ACC112 (cell line): Measurements from ENCODE around the gene TBX10.

Experiments
- H2AFZ ChIP-seq: fragments of 200-600 bp; sonication (generic); one replicate; pipeline ENCODE4 v1.6.0; 2017; ENCODE audit warnings: antibody characterized with exemption, low read length; ENCODE audit not compliant: unreplicated experiment
- H3K27ac ChIP-seq: fragments of 200-600 bp; sonication (generic); 2 replicates; pipeline ENCODE4 v1.5.1; 2014; ENCODE audit warnings: low read depth, mild to moderate bottlenecking, antibody characterized with exemption, low read length, moderate library complexity
- H3K27me3 ChIP-seq: fragments of 200-600 bp; sonication (generic); 2 replicates; pipeline ENCODE4 v1.6.1; 2014; ENCODE audit warnings: mild to moderate bottlenecking, antibody characterized with exemption, low read length, moderate library complexity, mixed read lengths; ENCODE audit not compliant: insufficient read depth
- H3K36me3 ChIP-seq: fragments of 200-600 bp; sonication (generic); 2 replicates; pipeline ENCODE4 v1.6.1; 2016; ENCODE audit warnings: mild to moderate bottlenecking, antibody characterized with exemption, low read length, moderate library complexity, mixed read lengths; ENCODE audit not compliant: insufficient read depth
- H3K4me1 ChIP-seq: fragments of 200-600 bp; sonication (generic); one replicate; pipeline ENCODE4 v1.6.1; 2016; ENCODE audit warnings: low read length, mixed read lengths; ENCODE audit not compliant: insufficient read depth, unreplicated experiment, control insufficient read depth
- H3K4me3 ChIP-seq: fragments of 200-600 bp; sonication (generic); 2 replicates; pipeline ENCODE4 v1.5.1; 2014; ENCODE audit warnings: mild to moderate bottlenecking, low read depth, low read length
- H3K79me2 ChIP-seq: fragments of 200-600 bp; sonication (generic); one replicate; pipeline ENCODE4 v1.6.0; 2016; ENCODE audit warnings: low read length; ENCODE audit not compliant: control insufficient read depth, unreplicated experiment, insufficient read depth

The TBX10 gene

DNA sequence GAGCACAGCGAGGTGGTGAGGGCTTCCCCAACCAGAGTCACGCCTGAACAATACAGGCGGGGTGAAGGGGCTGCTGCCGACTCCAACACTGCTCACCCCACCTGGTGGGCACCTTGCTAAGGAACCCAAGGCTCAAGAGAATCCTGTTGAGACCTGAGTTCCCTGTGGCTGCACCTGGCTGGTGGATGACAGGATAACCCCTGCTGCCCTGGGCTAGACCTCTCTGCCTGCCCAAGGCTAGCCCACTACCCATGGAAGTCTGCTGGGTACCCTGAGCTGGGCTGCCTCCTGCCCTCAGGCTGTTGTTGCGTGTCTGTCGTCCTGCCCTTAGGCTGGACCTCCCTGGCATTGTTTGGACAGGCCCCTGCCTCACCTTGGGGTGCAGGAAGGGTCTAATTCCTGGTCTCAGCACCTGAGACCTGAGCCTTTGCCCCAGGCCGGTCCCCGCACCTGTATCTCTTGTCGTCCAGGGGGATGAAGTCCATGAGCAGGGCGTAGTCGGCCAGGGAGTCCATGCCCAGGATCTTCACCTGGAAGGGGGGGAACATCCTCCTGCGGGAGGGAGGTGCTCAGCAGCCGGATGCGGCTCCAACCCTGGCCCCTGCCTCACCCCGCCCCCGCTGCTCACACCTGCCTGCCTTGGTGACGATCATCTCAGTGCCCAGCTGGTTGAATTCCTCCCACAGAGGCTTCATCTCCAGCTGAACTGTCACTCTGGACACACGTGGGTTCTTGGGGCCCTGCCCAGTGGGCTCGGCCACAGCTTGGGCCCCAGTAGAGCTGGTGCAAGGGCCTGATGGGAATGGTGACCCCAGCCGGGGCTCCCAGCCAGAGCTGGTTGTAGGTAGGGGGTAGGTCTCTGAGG is 5.0 kb downstream of the TBX10 start:
- Histone ChIP-seq H3K27ac (no peak overlapping the region), H3K36me3 (no peaks in the 10 kb centered on the region), H2AFZ (no peak overlapping the region), H3K4me1 (peaks cover 4% of the 10 kb centered on the region), H3K27me3 (peaks cover 2% of the 10 kb centered on the region), H3K4me3 (no peak overlapping the region), H3K79me2 (no peaks in the 10 kb centered on the region)

GRCh38 chr11:67633758-67634365 is 5.7 kb downstream of the TBX10 start:
- Histone ChIP-seq H3K4me3 (no peak overlapping the region), H3K4me1 (peaks cover 4% of the 10 kb centered on the region), H3K36me3 (no peaks in the 10 kb centered on the region), H3K79me2 (no peaks in the 10 kb centered on the region), H2AFZ (no peak overlapping the region), H3K27me3 (no peaks in the 10 kb centered on the region; the same call in 1 of the 2 replicates), H3K27ac (no peak overlapping the region)

- no peaks in the 10 kb centered on the region for H3K79me2 ChIP-seq
- H3K27me3 ChIP-seq: no peaks in the 10 kb centered on the region
- no peaks in the 10 kb centered on the region for H3K36me3 ChIP-seq
- no peak overlapping the region for H2AFZ ChIP-seq
- no peak overlapping the region for H3K4me3 ChIP-seq
- H3K4me1 ChIP-seq: peaks cover 4% of the 10 kb centered on the region
- H3K27ac ChIP-seq: no peak overlapping the region
Measured at GRCh38 chr11:67632982-67633755, 6.4 kb downstream of the TBX10 start.

DNA sequence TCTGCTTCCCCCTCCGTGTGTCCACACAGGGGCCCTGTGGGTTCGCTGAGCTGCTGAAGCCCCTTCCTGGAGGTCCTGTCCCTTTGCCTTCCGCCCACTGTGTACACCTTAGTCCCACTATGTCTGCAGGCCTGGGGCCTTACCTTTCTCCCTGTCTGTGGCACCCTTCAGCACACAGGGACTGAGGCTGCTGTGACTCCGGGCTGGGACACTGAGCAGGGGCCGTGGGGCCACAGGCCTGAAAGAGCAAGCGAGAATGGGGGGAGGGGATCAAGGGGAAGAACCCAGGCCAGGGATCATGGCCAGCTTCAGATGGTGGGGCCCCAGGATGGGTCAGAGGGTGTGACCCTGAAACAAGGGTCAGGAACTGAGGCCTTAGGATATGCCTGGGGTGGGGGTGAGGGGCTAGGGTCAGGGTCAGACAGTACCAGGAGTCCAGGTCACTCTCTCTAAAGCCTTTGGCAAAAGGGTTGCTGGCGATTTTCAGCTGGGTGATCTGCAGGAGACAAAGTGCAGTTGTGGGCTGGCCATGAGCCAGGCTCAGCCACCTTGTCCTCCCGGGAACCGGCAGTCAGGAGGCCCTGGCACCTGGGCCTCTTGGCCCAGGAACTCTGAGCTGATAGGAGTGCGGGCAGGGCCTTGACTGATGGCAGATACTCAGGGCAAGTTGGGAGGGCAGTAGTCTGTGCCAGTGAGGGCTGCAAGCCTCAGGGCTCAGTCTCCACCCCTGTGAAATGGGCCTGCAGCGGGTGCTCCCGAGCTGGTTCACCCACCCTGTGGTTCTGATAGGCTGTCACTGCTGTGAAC is 7.2 kb downstream of the TBX10 start:
- no peaks in the 10 kb centered on the region for H3K36me3 ChIP-seq
- no peaks in the 10 kb centered on the region for H3K27me3 ChIP-seq
- no peak overlapping the region for H3K27ac ChIP-seq
- H3K79me2 ChIP-seq: no peaks in the 10 kb centered on the region
- no peak overlapping the region for H3K4me3 ChIP-seq
- H3K4me1 ChIP-seq: peaks cover 4% of the 10 kb centered on the region
- no peak overlapping the region for H2AFZ ChIP-seq

DNA sequence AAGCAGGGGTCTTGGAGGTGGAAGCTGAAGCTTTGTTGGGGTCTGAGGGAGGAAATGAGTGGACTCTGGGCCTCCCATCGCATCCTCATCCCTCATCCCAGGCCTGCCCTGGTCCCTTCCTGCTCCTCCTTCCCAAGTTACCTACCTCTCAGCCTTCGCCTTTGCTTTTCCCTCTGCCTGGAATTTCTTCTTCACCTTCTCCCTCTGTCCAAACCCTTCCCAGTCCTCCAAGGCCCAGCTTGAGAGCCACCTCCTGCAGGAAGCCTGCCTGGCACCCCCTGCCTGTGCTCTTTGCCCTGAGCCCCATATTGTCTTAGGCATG is 7.7 kb downstream of the TBX10 start:
- no peak overlapping the region for H2AFZ ChIP-seq
- no peaks in the 10 kb centered on the region for H3K36me3 ChIP-seq
- no peaks in the 10 kb centered on the region for H3K27me3 ChIP-seq
- peaks cover 4% of the 10 kb centered on the region for H3K4me1 ChIP-seq
- no peak overlapping the region for H3K27ac ChIP-seq
- no peak overlapping the region for H3K4me3 ChIP-seq
- no peaks in the 10 kb centered on the region for H3K79me2 ChIP-seq

- Histone ChIP-seq H3K36me3 (no peaks in the 10 kb centered on the region), H3K4me1 (peaks cover 4% of the 10 kb centered on the region), H2AFZ (no peak overlapping the region)
Measured at GRCh38 chr11:67631411-67631810, 8.2 kb downstream of the TBX10 start.

GRCh38 chr11:67630943-67631331 is 8.6 kb downstream of the TBX10 start:
- H3K36me3 ChIP-seq: no peaks in the 10 kb centered on the region
- no peaks in the 10 kb centered on the region for H3K27me3 ChIP-seq
- peaks cover 4% of the 10 kb centered on the region for H3K4me1 ChIP-seq
- H2AFZ ChIP-seq: peak overlapping the region; percentile 92
- peak overlapping the region; percentile 82 for H3K4me3 ChIP-seq
- H3K27ac ChIP-seq: no peak overlapping the region
- no peaks in the 10 kb centered on the region for H3K79me2 ChIP-seq

More at GRCh38 chr11:67631411-67631810, 8.2 kb downstream of the TBX10 start:
- H3K27ac ChIP-seq: no peak overlapping the region
- no peaks in the 10 kb centered on the region for H3K27me3 ChIP-seq
- H3K4me3 ChIP-seq: no peak overlapping the region; the same call in 1 of the 2 replicates
- H3K79me2 ChIP-seq: no peaks in the 10 kb centered on the region

GRCh38 chr11:67630228-67630942 is 9.2 kb downstream of the TBX10 start:
- Histone ChIP-seq H3K27ac (no peak overlapping the region), H3K4me1 (peaks cover 4% of the 10 kb centered on the region), H3K4me3 (peak overlapping the region; percentile 84), H3K79me2 (no peaks in the 10 kb centered on the region), H2AFZ (peak overlapping the region; percentile 92), H3K27me3 (no peaks in the 10 kb centered on the region), H3K36me3 (no peaks in the 10 kb centered on the region)

DNA sequence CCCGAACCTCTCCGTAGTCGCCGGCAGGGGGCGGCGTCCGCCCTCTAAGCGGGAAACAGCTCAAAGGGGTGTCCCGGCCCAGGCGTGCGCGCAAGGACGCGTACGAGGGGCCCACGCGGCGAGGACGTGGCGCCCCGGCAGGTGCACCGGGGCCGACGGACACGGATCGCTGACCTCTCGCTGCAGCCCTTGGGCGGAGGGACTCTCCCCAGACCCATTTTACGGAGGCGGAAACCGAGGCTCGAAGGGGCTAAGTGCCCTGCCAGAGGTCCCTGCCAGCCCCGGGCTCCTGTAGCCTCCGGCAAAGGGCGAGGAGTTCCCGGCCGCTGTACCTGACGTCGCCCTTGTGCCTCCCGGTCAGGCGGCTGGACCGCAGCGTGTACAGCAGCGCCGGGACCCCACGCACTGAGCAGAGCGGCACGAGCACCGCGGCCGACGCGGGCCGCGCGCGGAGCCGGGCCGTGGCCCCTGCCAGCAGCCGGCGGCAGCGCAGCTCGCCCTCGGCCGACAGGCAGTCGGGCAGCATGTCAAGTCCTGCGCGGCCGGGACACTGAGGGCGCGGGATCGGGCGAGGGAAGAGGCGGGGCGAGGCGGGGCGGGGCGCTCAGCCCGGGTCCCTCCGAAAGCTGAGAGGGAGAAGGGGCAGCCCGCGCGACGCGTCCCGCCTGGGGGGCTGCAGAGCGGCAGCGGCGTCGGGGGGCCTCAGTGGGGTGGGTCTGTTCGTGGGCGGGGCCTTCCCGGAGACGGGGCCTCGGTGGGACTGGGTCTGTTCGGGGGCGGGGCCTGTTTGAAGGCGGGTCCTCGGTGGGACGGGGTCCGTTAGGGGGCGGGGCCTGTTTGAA is 10.0 kb downstream of the TBX10 start, which contains the start of gene NUDT8:
TSS of gene NUDT8 (minus strand) at position 552 of the 842 bp plus-strand sequence. CDS start at position 526, 26 bp downstream.
- no peaks in the 10 kb centered on the region for H3K27me3 ChIP-seq
- no peaks in the 10 kb centered on the region for H3K79me2 ChIP-seq
- H3K4me3 ChIP-seq: peak within 1 kb of the TSS; percentile 84
- H3K27ac ChIP-seq: no peak within 1 kb of the TSS; the same call in 1 of the 2 replicates
- H2AFZ ChIP-seq: peak within 1 kb of the TSS; percentile 92
- H3K4me1 ChIP-seq: peaks cover 4% of the 10 kb centered on the region
- H3K36me3 ChIP-seq: no peaks in the 10 kb centered on the region
